GM18909 (cell line): ENCODE measurements around the gene TBL2.
"Not testable (repeated sequence)": the region's sequence is repeated elsewhere in the genome, so short reads cannot be mapped to it uniquely, and the experiment has no call there.

Source experiments
- ATAC-seq: cut with Tn5 transposase; IDR thresholded peaks from one replicate; pipeline ENCODE4 v1.9.1; 2021; ENCODE audit warnings: mild to moderate bottlenecking; ENCODE audit not compliant: unreplicated experiment, poor library complexity

TBL2 gene

DNA sequence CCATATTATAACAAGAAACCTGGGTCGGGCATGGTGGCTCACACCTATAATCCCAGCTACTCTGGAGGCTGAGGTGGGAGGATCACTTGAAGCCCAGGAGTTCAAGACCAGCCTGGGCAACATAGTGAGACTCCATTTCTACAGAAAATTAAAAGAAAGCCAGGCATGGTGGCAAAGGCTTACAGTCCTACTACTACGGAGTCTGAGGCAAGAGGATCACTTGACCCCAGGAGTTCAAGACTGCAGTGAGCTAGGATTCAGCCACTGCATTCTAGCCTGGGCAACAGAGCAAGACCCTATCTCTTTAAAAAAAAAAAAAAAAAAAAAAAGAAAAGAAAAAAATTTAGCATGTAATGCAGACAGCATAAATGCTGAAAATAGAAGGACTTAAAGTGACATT, 39.9 kb downstream of the TBL2 start:
- not testable (repeated sequence) for ATAC-seq

DNA sequence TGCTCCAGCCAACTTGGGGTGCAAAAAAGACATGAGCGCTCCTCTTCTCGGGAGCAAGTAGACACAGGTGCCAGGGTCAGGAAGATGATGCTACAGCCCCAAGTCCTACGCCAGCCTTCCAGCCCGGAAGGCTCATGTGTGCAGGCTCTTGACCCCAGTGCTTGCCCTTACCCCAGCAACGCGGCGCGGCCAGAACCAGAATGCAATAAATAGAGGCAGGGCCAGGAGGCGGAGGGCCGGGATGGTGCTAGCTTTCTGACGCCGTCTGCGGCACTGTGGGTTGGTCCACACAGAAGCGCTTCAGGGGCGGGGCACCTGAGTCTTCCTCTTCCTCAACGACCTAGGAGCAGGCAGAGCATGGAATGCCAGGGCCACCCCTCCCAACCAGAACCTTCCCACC, 41.3 kb downstream of the TBL2 start:
- no peak for ATAC-seq

DNA sequence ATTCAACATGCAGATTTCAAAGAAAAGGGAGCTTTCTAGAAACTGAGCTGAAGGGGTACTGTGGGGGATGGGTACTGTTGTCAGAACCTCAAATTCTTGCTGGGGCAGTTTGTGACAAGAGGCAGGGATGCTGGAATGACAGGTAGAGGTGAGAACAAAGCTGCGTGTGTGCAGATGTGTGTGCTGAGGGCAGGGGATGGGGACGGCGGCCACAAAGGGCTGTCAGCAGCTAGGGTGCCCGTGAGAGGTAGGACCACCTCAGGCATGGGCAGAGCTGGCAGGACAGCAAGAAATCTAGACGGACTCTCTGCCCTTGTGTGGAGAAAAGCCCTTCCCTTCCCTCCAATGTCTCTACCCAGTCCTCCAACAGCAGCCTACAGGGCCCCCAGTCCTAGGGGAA, 41.9 kb downstream of the TBL2 start:
- ATAC-seq: no peak

DNA sequence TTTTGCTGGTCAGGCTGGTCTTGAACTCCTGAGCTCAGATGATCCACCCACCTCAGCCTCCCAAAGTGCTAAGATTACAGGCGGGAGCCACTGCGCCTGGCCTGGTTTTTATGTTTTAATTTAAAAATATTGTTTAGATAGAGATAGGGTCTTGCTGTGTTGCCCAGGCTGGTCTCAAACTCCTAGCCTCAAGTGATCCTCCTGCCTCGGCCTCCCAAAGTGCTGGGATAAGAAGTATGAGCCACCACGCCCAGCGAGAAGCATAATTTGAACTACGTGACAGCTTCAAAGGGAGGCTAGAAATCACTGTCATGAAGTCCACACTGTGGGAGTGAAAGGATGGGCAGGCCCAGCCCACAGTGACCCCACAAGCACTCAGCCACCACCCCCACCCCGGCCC, 42.5 kb downstream of the TBL2 start:
- ATAC-seq: not testable (repeated sequence)

DNA sequence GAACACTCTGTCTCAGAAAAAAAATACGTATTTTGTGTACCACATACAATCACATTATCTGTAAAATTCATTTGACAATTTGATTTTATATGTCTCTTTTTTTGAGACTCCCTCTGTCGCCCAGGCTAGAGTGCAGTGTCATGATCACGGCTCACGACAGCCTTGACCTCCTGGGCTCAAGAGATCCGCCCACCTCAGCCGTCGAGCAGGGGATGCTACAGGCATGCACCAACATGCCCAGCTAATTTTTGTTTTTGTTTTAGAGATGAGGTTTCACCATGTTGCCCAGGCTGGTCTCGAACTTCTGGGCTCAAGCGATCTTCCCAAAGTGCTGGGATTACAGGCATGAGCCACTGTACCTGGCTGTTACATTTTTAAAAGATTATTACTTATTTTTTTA, 44.6 kb downstream of the TBL2 start:
- ATAC-seq: no peak

DNA sequence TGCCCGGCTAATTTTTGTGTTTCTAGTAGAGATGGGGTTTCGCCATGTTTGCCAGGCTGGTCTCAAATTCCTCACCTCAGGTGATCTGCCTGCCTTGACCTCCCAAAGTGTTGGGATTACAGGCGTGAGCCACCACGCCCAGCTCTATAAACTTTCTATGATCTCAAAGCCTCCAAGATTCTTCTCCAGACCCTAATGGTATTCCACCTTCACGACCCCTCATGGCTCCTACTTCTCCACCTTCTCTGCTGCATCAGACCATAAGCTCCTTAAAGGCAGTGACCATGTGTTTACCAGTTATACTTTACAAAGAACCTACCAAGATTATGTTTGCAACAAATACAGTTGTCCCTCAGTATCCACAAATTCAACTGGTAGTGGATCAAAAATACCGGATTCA, 46.2 kb downstream of the TBL2 start:
- no peak for ATAC-seq

DNA sequence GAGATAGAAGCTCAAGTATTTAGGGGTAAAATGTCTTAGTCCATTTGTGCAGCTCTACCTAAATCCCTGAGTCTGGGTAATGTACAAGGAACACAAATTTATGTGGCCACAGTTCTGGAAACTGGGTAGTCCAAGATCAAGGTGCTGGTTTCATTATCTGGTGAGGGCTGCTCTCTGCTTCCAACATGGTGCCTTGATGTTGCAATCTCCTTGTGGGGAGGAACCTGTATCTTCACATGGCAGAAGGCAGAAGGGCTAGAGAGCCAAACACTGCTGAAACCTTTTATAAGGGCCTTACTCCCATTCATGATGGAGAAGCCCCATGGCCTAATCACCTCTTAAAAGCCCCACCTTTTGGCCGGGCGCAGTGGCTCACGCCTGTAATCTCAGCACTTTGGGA, 47.6 kb downstream of the TBL2 start:
- ATAC-seq: no peak

DNA sequence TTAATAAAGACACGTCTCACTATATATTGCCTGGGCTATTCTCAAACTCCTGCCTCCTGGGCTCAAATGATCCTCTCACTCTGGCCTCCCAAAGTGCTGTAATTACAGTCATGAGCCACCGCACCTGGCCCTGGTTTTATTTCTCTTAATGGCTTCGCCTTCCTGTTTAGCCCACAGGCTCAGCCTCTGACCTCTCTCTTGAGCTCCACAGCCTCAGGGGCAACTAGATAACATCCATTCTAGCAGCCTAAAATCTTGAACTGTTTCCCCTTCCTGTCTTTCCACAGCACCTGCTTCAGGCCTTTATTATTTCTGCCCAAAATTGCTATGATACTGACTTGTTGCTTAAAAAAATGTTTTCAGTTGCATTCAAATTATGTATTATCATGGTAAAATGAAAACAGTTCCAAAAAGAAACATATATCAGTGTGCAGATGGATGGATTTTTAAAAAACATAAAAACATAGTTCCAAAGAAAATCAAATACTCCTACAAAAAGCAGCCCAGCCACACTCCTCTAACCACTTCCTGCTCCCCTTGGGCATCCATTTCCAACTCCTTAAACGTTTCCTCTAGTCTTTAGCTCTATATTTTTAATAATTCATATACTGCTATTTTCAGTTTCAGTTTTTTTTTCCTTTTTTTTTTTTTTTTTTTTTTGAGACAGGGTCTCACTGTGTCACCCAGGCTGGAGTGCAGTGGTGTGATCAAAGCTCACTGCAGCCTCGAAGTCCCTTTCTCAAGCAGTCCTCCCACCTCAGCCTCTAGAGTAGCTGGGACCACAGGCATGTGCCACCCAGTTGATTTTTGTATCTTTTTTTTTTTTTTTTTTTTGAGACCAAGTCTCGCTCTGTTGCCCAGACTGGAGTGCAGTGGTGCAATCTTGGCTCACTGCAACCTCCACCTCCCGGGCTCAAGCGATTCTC, 51.2 kb downstream of the TBL2 start:
- no peak for ATAC-seq

DNA sequence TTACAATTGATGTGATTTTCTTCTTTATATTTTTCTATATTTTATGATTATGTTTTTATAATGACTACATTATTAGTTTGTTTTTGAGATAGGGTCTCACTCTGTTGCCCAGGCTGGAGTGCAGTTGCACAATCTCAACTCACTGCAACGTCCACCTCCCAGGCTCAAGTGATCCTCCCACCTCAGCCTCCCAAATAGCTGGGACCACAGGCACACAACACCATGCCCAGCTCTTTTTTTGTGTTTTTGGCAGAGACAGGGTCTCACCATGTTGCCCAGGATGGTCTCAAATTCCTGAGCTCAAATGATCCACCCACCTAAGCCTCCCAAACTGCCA, 52.3 kb downstream of the TBL2 start:
- ATAC-seq: not testable (repeated sequence)

DNA sequence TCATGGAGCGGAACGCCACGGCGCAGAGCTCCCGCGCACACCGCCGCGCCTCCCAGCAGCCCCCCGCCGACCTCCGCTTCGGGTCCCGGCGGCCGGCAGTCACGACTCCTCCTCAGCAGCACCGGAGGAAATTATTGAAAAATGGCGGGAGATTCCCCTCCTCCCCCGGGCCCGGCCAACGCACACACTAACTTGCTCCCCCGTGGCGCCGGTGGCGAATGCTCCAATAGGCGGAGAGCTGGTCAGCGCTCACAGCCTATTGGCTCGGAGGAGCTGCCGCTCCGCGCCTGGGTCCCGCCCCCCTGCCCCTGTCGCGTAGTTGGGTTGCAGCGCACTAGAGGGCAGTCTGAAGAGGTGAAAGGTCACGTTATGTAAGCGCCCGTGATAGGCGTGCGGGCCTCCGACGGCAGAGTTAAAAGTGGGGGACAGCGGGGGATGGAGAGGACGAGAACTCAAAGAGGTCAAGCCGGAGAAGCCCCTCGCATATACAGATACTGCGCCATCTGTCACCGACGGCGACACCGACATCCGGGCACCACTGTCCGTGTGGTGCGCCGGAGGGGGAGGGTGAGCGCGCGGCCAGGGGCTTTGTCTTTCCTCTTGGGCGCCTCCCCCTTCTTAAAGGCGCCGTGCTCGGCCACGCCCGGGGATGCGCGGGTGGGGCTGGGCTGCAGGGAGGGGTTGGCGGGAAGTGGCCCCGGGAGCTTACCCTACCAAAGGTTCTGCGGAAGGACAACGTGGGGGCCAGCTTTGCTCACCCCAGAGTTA, 56.1 kb downstream of the TBL2 start, which contains the start of gene BAZ1B:
TSS of gene BAZ1B (minus strand) at position 189 of the 768 bp plus-strand sequence. CDS start 360 bp downstream, outside the sequence.
- peak; percentile 85 for ATAC-seq

DNA sequence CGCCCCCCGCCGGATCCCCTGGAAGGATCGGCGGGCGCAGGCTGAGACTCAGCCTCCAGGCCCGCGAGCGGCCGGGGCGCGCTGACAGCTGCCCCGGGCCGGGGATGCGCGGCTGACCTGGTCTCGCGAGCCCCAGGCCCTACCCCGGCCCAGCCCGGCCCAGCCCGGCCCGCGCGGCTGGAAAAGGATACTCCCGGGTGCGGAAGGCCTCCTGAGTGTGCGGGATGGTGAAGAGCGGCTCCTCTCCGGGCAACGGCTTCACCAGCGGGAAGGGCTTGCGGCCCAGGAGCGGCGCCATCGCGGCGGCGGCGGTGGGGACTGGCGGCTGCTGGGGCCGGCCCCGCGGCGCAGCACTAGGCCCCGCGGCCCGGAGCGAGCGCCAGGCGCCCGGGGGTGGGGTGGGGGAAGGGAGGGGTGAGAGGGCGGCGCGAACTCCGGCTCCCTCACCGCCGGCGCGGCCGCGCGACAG, 56.7 kb downstream of the TBL2 start:
- peak; percentile 44 for ATAC-seq

DNA sequence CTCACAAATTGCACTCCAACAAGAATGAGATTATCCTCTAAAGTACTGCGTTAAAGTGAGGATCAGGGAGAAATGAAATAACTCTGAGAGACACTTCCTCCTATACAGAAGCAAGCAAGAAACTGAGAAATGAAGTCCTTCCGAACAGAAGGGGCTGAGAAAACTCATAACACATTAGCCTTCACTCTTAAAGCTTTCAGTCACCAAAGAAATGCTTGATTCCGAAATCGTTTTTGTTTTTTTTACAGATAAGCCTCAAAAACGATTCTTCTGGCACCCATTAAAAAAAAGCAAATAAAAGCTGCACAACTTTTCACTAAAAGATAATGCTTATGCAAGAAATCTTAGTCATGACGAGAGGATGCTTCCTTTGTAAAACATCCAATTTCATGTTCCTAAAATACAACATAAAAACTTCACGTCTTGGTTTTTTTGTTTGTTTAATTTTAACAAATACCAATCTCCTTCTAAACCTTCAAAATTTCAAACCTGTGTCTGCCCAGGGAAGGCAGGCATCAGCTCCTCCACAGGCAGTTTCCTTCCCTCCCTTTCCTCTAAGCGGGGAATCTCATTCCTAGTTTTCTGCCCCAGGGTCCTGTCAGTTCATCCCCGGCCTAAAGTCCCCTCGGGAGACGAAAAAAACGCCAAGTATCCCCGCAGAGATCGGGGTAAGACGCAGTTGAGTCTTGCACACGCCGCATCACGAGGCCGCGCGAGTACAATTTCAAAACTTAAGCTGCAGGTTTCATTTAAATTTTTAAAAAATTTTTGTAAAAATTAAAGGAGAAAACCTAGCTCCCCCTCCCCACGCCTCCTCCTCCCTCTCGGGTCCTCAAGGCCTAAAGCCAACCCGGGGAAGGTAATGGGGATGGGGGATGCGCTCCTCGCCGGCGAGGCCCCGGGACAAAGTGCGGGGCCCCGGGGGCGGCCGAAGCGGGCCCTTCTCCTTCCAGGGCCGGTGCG, 57.4 kb downstream of the TBL2 start:
- no peak for ATAC-seq

DNA sequence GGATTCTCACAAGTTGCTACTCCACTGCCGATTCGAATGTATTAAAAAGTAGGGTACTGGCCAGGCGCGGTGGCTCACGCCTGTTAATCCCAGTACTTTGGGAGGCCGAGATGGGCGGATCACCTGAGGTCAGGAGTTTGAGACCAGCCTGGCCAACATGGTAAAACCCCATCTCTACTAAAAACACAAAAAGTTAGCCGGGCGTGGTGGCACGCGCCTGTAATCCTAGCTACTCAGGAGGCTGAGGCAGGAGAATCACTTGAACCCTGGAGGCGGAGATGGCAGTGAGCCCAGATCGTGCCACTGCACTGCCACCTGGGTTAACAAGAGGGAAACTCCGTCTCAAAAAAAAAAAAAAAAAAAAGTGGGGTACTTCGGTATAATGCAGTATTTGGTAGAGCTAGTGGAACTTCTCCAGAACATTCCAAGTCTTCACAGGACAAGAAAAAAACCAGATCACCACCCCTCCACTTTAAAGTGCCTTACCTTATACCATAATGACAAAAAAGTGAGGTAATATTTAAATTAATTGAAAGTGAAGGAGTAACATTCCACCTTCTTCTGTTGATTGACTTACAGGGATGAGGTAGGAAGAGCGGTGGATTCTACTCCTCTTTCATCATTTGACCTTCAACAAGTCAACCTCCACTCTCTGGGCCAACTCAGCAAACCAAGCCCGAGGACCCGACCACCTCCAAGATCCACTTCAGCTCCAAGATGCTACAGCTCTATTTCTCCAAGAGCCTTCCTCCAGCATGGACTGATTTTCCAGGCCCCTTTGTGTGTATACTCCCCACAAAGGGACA, 58.3 kb downstream of the TBL2 start:
- ATAC-seq: no peak

DNA sequence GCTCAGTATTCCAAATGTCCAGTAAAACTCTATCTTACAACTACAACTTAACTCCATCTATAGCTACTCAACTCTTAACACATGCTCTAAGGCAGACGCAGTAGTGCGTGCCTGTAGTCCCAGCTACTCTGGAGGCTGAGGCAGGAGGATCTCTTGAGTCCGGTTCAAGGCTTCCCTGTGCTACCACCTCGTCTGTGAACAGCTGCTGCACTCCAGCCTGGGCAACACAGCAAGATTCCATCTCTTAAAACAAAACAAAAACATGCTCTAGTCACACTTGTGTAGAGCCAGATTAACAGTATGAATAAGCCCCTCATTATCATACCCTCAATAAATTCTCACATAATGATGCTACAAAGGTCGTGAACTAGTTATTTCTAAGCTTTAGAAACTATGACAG, 59.9 kb downstream of the TBL2 start:
- ATAC-seq: no peak
